C4-2B (cell line): Measurements from ENCODE around the gene VMAC.

Experiments
- ZFX ChIP-seq: fragments of 450-650 bp; IDR thresholded peaks from 2 replicates; pipeline ENCODE4 v1.6.1; 2017
- TF ChIP-seq, protein P1 (sequence below): fragments of 450-650 bp; conservative IDR thresholded peaks from 2 replicates; pipeline ENCODE4 v1.5.1; 2017; ENCODE audit warnings: mild to moderate bottlenecking

- TF ChIP-seq, protein P1, sequence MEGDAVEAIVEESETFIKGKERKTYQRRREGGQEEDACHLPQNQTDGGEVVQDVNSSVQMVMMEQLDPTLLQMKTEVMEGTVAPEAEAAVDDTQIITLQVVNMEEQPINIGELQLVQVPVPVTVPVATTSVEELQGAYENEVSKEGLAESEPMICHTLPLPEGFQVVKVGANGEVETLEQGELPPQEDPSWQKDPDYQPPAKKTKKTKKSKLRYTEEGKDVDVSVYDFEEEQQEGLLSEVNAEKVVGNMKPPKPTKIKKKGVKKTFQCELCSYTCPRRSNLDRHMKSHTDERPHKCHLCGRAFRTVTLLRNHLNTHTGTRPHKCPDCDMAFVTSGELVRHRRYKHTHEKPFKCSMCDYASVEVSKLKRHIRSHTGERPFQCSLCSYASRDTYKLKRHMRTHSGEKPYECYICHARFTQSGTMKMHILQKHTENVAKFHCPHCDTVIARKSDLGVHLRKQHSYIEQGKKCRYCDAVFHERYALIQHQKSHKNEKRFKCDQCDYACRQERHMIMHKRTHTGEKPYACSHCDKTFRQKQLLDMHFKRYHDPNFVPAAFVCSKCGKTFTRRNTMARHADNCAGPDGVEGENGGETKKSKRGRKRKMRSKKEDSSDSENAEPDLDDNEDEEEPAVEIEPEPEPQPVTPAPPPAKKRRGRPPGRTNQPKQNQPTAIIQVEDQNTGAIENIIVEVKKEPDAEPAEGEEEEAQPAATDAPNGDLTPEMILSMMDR = no peak; the same call in 1 of the 2 replicates
- no peak for TF ChIP-seq ZFX
Measured at GRCh38 chr19:5892772-5893275, 11.8 kb upstream of the VMAC start.
